Measurements from ENCODE around the gene ENPP3. TPM values are rescaled to one million over a fixed set of nuclear protein-coding genes. Genes with fewer than 3 reads are reported as not detected.

ENPP3 gene
- polyA plus RNA-seq, 1 donor from 2014 or later = 0.50 TPM

DNA sequence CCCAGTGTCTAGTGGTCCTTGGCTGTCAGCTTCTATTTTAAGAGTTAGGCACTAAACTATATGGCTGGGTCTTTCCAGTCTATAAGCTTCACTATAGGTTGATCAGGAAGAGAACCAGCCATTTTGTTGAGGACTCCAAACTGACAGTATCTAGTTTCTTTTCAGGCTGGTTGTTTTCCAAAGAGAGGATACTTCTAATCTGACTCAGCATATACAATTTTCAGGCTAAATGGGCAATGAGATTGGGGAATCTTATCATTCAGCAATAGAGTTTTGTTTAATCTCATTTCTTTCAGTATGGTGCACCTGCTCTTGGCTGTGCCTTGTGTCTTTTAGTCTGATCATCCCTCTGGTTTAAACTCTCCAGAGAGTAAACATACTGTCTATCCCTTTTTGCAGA, 94.1 kb downstream of the ENPP3 start:
- no peak overlapping the region for H2AFZ ChIP-seq (ENCODE audit: low read depth, low read length)
- H3F3A ChIP-seq (ENCODE audit: insufficient read depth, low read length, poor library complexity, severe bottlenecking) = no peaks in the 10 kb centered on the region
- H3K36me3 ChIP-seq (ENCODE audit: insufficient read depth, low read length) = no peaks in the 10 kb centered on the region
- H3K9me2 ChIP-seq (ENCODE audit: insufficient read depth, low read length) = no peaks in the 10 kb centered on the region
- no peak overlapping the region for H3K4me2 ChIP-seq (ENCODE audit: low read length)
- no peak overlapping the region for H3K27ac ChIP-seq (ENCODE audit: low read length)
- no peaks in the 10 kb centered on the region for H4K20me1 ChIP-seq (ENCODE audit: insufficient read depth)
- TF ChIP-seq RAD21 (conservative IDR thresholded peaks at IDR 0.05) (no peak), SMC3 (conservative IDR thresholded peaks at IDR 0.05; ENCODE audit: poor library complexity) (no peak), MXI1 (conservative IDR thresholded peaks at IDR 0.05; ENCODE audit: poor library complexity, severe bottlenecking) (no peak), EZH2 (IDR thresholded peaks at IDR 0.05; ENCODE audit: borderline replicate concordance, insufficient read depth, low read length, poor library complexity, severe bottlenecking) (no peak), POLR2AphosphoS5 (IDR thresholded peaks at IDR 0.05) (no peak), EP300 (conservative IDR thresholded peaks at IDR 0.05; ENCODE audit: poor library complexity, severe bottlenecking) (no peak), TAF1 (IDR thresholded peaks at IDR 0.05; ENCODE audit: low read depth) (no peak)
- TF ChIP-seq, protein P1, sequence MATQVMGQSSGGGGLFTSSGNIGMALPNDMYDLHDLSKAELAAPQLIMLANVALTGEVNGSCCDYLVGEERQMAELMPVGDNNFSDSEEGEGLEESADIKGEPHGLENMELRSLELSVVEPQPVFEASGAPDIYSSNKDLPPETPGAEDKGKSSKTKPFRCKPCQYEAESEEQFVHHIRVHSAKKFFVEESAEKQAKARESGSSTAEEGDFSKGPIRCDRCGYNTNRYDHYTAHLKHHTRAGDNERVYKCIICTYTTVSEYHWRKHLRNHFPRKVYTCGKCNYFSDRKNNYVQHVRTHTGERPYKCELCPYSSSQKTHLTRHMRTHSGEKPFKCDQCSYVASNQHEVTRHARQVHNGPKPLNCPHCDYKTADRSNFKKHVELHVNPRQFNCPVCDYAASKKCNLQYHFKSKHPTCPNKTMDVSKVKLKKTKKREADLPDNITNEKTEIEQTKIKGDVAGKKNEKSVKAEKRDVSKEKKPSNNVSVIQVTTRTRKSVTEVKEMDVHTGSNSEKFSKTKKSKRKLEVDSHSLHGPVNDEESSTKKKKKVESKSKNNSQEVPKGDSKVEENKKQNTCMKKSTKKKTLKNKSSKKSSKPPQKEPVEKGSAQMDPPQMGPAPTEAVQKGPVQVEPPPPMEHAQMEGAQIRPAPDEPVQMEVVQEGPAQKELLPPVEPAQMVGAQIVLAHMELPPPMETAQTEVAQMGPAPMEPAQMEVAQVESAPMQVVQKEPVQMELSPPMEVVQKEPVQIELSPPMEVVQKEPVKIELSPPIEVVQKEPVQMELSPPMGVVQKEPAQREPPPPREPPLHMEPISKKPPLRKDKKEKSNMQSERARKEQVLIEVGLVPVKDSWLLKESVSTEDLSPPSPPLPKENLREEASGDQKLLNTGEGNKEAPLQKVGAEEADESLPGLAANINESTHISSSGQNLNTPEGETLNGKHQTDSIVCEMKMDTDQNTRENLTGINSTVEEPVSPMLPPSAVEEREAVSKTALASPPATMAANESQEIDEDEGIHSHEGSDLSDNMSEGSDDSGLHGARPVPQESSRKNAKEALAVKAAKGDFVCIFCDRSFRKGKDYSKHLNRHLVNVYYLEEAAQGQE (IDR thresholded peaks at IDR 0.05; ENCODE audit: borderline replicate concordance) = no peak
- TF ChIP-seq, protein P2, sequence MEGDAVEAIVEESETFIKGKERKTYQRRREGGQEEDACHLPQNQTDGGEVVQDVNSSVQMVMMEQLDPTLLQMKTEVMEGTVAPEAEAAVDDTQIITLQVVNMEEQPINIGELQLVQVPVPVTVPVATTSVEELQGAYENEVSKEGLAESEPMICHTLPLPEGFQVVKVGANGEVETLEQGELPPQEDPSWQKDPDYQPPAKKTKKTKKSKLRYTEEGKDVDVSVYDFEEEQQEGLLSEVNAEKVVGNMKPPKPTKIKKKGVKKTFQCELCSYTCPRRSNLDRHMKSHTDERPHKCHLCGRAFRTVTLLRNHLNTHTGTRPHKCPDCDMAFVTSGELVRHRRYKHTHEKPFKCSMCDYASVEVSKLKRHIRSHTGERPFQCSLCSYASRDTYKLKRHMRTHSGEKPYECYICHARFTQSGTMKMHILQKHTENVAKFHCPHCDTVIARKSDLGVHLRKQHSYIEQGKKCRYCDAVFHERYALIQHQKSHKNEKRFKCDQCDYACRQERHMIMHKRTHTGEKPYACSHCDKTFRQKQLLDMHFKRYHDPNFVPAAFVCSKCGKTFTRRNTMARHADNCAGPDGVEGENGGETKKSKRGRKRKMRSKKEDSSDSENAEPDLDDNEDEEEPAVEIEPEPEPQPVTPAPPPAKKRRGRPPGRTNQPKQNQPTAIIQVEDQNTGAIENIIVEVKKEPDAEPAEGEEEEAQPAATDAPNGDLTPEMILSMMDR (IDR thresholded peaks at IDR 0.05; ENCODE audit: poor library complexity, severe bottlenecking) = no peak
- H3K79me2 ChIP-seq (replicated peaks; ENCODE audit: insufficient read depth, low read length) = no peaks in the 10 kb centered on the region
- no peak overlapping the region for H3K9ac ChIP-seq (ENCODE audit: low read length)
- no peak overlapping the region for H3K4me3 ChIP-seq (ENCODE audit: low read length)
- H3K27me3 ChIP-seq (ENCODE audit: insufficient read depth, low read depth, low read length) = no peaks in the 10 kb centered on the region
- no peaks in the 10 kb centered on the region for H3K9me3 ChIP-seq (ENCODE audit: low read length)

DNA sequence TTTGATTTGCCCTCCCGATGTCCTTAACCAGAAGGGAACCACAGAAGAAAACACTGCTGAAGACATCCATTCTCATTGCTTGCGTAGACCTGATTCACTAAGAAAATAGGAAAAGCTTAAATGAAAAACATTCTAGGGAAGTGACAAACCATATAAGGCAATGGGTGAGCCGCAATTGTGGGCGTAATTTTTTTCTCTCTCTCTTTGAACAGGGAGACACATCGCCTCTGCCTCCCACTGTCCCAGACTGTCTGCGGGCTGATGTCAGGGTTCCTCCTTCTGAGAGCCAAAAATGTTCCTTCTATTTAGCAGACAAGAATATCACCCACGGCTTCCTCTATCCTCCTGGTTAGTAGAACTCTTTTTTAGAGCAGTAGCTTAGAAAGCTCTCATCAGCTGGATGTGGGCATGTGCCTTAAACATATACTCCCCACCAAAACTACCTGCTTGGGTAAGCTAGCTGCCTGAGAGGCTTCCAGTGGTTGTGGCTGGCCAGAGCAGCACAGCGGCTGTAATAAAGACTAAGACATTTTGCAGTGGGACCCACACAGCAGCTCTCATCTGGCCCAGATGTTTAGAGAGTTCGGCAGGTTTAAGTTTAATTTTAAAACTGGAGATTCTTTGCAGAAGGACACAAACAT, 96.4 kb downstream of the ENPP3 start:
- no peaks in the 10 kb centered on the region for H3K79me2 ChIP-seq (replicated peaks; ENCODE audit: insufficient read depth, low read length)
- H3K9me3 ChIP-seq (ENCODE audit: low read length) = no peaks in the 10 kb centered on the region
- H3K4me3 ChIP-seq (ENCODE audit: low read length) = no peak overlapping the region
- H3K36me3 ChIP-seq (ENCODE audit: insufficient read depth, low read length) = no peaks in the 10 kb centered on the region
- H3F3A ChIP-seq (ENCODE audit: insufficient read depth, low read length, poor library complexity, severe bottlenecking) = no peaks in the 10 kb centered on the region
- H3K27me3 ChIP-seq (ENCODE audit: insufficient read depth, low read depth, low read length) = no peaks in the 10 kb centered on the region
- no peak overlapping the region for H3K4me2 ChIP-seq (ENCODE audit: low read length)
- no peaks in the 10 kb centered on the region for H3K9me2 ChIP-seq (ENCODE audit: insufficient read depth, low read length)
- no peak overlapping the region for H2AFZ ChIP-seq (ENCODE audit: low read depth, low read length)
- no peaks in the 10 kb centered on the region for H4K20me1 ChIP-seq (ENCODE audit: insufficient read depth)
- no peak overlapping the region for H3K27ac ChIP-seq (ENCODE audit: low read length)
- TF ChIP-seq, protein P2 (IDR thresholded peaks at IDR 0.05; ENCODE audit: poor library complexity, severe bottlenecking) = no peak
- TF ChIP-seq RAD21 (conservative IDR thresholded peaks at IDR 0.05) (no peak), POLR2AphosphoS5 (IDR thresholded peaks at IDR 0.05) (no peak), EP300 (conservative IDR thresholded peaks at IDR 0.05; ENCODE audit: poor library complexity, severe bottlenecking) (no peak), MXI1 (conservative IDR thresholded peaks at IDR 0.05; ENCODE audit: poor library complexity, severe bottlenecking) (no peak), TAF1 (IDR thresholded peaks at IDR 0.05; ENCODE audit: low read depth) (no peak)
- H3K9ac ChIP-seq (ENCODE audit: low read length) = no peak overlapping the region
